Adrenal gland (tissue), 12 donors: ENCODE measurements around the gene GPSM1. TPM values are rescaled to one million over a fixed set of nuclear protein-coding genes. Genes with fewer than 3 reads are reported as not detected.

ENCODE experiments used
- DNase-seq, 7 donors: peaks; one replicate each; pipeline ENCODE4 v3.0.0-alpha.2; 2019 to 2020
- H3K27ac ChIP-seq, 5 donors: fragments of 200-600 bp; sonication (generic) in 4 of 5; 1 replicate in 3 of 5; 2 replicates in 2 of 5; pipeline versions ENCODE4 v1.5.1 to v1.8.0; 2016 to 2020; ENCODE audit warnings: mild to moderate bottlenecking in 1 of 5
- H3K27me3 ChIP-seq: fragments of 200-600 bp; 2 replicates; pipeline ENCODE4 v1.8.0; 2021
- H3K36me3 ChIP-seq, 2 donors: fragments of 200-600 bp; replicated peaks in 1 of 2; 1 replicate in 1 of 2; 2 replicates in 1 of 2; pipeline versions ENCODE4 v1.5.1 to v1.8.0; 2018 to 2022
- H3K4me1 ChIP-seq, 2 donors: fragments of 200-600 bp; replicated peaks in 1 of 2; 1 replicate in 1 of 2; 2 replicates in 1 of 2; pipeline versions ENCODE4 v1.5.1 to v1.8.0; 2018 to 2021
- H3K4me3 ChIP-seq, 4 donors: fragments of 200-600 bp; sonication (generic) in 3 of 4; one replicate each; pipeline ENCODE4 v1.5.1; 2016 to 2018
- H3K9me3 ChIP-seq, 3 donors: fragments of 200-600 bp; sonication (generic) in 1 of 3; replicated peaks in 1 of 3; 1 replicate in 2 of 3; 2 replicates in 1 of 3; pipeline versions ENCODE4 v1.5.1 to v1.8.0; 2016 to 2021
- POLR2A ChIP-seq, 2 donors: fragments of 450-650 bp; IDR thresholded peaks; one replicate each; pipeline ENCODE4 v1.6.1; 2017; ENCODE audit warnings: antibody characterized with exemption in 2 of 2, mild to moderate bottlenecking in 2 of 2, moderate library complexity in 1 of 2
- WGBS, 4 donors: extraction: QIAGEN DNeasy Blood & Tissue Kit in 2 of 4; methylation state at CpG; one replicate each; pipeline versions ENCODE4 v1.1.5 to v1.1.7; 2013 to 2017; 5-methylcytosine and 5-hydroxymethylcytosine counted together
- intact Hi-C, 2 donors: fragments of 100-400 bp; cut with DNase I; formaldehyde crosslinking; loops; one replicate each; pipeline versions ENCODE4 v1.14.1 to v1.15.0; 2022 to 2023
- polyA plus RNA-seq, 3 donors: library from polyadenylated mRNA; stranded (reverse); fragments of 200-250 nt in 2 of 3; fragments of 350-450 nt in 1 of 3; fragmentation: Illumina TruSeq in 1 of 3; extraction: RNeasy Lipid Tissue Mini Kit (QIAGEN cat#74804) in 1 of 3; gene quantifications; one replicate each; pipeline ENCODE4 v1.2.3, GENCODE V29; 2013 to 2014
- total RNA-seq, 9 donors: library from RNA; depleted of rRNA in 4 of 9; stranded (reverse); fragments of >200 nt in 4 of 9; fragments of 120-200 nt in 1 of 9; fragmentation: NEBNext Ultra II Directional in 1 of 9; extraction: Animal tissue kit (Norgen Biotek cat#: 25700) in 1 of 9; gene quantifications; one replicate each; pipeline versions ENCODE4 v1.1.0 to v1.2.4, GENCODE V29; 2013 to 2023
- TF ChIP-seq, protein P1 (sequence below), 6 experiments: fragments of 450-650 bp in 4 of 6; fragments of 200-600 bp in 2 of 6; sonication (generic) in 1 of 6; IDR thresholded peaks; 1 replicate in 5 of 6; 2 replicates in 1 of 6; pipeline versions ENCODE4 v1.5.1 to v1.8.0; 2016 to 2021; ENCODE audit warnings: antibody characterized with exemption in 6 of 6, mild to moderate bottlenecking in 2 of 6, moderate library complexity in 1 of 6
- donor health status: healthy with polysubstance abuse.
- donor health status: Bipolar disorder and iron deficiency.
- donor health status: DM: yes; HTN: yes; CAD: no.
- donor health status: DM: no; HTN: no; CAD: no.
- donor health status: DM: no; HTN: no; CAD: no.
- donor health status: DM: yes; HTN: yes; CAD: no.

The GPSM1 gene
- total and polyA plus RNA-seq, 12 donors, result 2.9 to 50.4 (median 17.2) TPM

DNA sequence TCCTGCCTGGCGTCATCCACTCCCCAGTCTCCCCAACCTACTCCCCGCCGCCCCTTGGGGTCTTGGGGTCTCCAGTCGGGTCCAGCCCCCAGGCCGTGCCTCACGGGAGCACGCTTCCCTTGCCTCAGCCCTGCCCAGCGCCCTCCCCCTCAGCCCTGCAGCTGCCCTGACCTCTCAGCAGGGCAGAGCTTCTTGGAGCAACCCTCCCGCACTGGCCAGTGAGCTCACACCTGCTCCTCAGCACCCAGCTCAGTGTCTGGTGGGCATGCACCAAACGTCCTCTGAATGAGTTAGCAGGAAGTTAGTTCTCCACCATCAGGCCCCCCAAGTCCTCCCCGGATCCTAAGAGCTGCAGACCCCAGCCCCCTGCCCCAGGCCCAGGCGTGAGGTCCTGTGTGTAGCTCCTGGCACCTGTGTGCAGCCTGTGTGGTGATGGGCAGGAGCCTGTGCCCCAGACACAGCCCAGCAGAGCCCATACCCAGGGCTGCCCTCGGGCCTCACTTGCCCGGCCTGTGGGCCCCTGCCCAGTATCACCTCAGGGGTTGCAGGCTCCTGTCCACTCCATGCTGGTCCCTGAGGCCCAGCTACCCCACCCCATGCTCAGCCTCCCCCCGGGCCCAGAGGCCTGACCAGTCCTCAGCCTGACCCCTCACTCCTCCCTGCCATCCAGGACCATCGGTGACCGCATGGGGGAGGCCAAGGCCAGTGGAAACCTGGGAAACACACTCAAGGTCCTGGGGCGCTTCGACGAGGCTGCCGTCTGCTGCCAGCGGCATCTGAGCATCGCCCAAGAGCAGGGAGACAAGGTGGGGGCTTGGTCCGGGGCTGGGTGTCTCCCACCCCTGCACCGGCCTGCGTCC lies 8.2 kb downstream of the GPSM1 start:
- Histone ChIP-seq H3K36me3 (peaks cover 0 to 6% of the 10 kb centered on the region in 2 donors), H3K4me3 (no peak overlapping the region), H3K9me3 (no peaks in the 10 kb centered on the region), H3K27me3 (no peaks in the 10 kb centered on the region), H3K4me1 (no peaks in the 10 kb centered on the region), H3K27ac (no peak overlapping the region)
- WGBS, 4 donors, result 54 to 80% (median 74%) methylated on average over 5 to 26 of the region's 26 CpGs
- intact Hi-C loops, result loop anchor here (5.0 kb wide), 1 partner anchor 67 kb away; the partner anchor contains the start of gene SNAPC4 (in 2 of the 2)
- TF ChIP-seq, protein P1, sequence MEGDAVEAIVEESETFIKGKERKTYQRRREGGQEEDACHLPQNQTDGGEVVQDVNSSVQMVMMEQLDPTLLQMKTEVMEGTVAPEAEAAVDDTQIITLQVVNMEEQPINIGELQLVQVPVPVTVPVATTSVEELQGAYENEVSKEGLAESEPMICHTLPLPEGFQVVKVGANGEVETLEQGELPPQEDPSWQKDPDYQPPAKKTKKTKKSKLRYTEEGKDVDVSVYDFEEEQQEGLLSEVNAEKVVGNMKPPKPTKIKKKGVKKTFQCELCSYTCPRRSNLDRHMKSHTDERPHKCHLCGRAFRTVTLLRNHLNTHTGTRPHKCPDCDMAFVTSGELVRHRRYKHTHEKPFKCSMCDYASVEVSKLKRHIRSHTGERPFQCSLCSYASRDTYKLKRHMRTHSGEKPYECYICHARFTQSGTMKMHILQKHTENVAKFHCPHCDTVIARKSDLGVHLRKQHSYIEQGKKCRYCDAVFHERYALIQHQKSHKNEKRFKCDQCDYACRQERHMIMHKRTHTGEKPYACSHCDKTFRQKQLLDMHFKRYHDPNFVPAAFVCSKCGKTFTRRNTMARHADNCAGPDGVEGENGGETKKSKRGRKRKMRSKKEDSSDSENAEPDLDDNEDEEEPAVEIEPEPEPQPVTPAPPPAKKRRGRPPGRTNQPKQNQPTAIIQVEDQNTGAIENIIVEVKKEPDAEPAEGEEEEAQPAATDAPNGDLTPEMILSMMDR (IDR thresholded peaks at IDR 0.05), result no peak
- TF ChIP-seq POLR2A (IDR thresholded peaks at IDR 0.05), result no peak
- no peak for DNase-seq

DNA sequence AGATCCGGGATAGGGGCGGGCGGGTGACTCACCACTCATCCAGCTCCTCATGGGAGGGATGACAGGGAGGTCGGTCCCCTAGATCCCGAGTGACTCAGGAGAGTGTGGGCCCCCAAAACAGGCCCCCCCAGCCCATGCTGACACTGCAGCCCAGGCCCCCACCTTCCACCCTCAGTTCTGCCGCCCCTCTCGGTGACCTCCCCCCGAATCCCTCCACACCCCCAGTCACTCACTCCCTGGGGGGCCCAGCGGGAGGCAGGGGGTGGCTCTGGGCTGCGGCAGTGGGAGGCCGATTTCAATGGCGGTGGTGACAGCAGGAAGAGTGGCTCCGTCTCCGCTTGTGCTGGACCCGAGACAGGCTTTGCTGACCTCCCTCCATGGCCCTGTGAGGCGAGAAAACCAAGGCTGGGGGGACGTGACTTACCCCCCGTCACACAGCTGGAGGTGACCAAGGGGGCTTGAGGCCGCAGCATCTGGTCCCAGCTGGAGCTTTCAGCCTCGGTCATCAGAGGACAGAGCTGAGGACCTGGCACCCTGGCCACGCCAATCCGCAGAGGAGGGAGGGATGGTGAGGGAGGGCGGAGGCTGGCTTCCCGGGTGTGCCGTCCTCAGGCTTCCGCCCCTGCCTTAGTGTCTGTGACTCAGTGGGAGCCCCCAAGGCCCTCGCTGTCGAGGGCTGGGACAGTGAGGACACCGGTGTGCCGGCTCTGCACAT lies 9.0 kb downstream of the GPSM1 start:
- peaks cover 0 to 6% of the 10 kb centered on the region in 2 donors for H3K36me3 ChIP-seq

DNA sequence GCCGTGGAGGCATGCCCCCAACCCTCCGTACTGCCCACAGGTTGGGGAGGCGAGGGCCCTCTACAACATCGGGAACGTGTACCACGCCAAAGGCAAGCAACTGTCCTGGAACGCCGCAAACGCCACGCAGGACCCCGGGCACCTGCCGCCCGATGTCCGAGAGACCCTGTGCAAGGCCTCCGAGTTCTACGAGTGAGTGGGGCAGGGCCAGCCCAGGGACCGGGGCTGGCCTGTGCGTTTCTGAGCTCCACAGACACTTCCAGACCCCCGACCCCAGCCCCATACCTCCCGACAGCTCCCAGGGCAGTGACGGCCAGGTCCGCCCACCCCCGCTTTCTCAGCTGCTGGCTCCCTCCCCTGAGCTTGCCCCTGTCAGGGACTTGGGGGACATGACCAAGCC lies 9.5 kb downstream of the GPSM1 start:
- peaks cover 0 to 10% of the 10 kb centered on the region in 2 donors for H3K4me1 ChIP-seq
- H3K27me3 ChIP-seq, result no peaks in the 10 kb centered on the region
- intact Hi-C loops, result loop anchor here (5.0 kb wide), 1 partner anchor 65 kb away; the partner anchor contains the start of gene SNAPC4 (in 2 of the 2)
- H3K36me3 ChIP-seq, result peaks cover 0 to 6% of the 10 kb centered on the region in 2 donors
- no peaks in the 10 kb centered on the region for H3K9me3 ChIP-seq
- no peak overlapping the region for H3K4me3 ChIP-seq
- TF ChIP-seq, protein P1 (IDR thresholded peaks at IDR 0.05), result no peak
- TF ChIP-seq POLR2A (IDR thresholded peaks at IDR 0.05), result no peak
- 90 to 100% (median 96%) methylated on average over 5 to 23 of the region's 23 CpGs; no CpG with 5 or more reads in 1 of the 4 donors for WGBS, 4 donors
- DNase-seq, result no peak
- no peak overlapping the region for H3K27ac ChIP-seq

More for the DNA sequence above, 9.0 kb downstream of the GPSM1 start:
- 83 to 92% (median 88%) methylated on average over 11 to 30 of the region's 30 CpGs for WGBS, 4 donors
- H3K27ac ChIP-seq, result no peak overlapping the region
- H3K4me1 ChIP-seq, result peaks cover 0 to 4% of the 10 kb centered on the region in 2 donors
- no peaks in the 10 kb centered on the region for H3K27me3 ChIP-seq
- H3K4me3 ChIP-seq, result no peak overlapping the region
- DNase-seq, result peak in 1 of 7 donors; percentile 58
- intact Hi-C loops, result loop anchor here (5.0 kb wide), 1 partner anchor 66 kb away; the partner anchor contains the start of gene SNAPC4 (in 2 of the 2)
- TF ChIP-seq, protein P1 (IDR thresholded peaks at IDR 0.05), result no peak
- no peak for TF ChIP-seq POLR2A (IDR thresholded peaks at IDR 0.05)
- H3K9me3 ChIP-seq, result no peaks in the 10 kb centered on the region
